Fibroblast of skin of right biceps (primary cell): ENCODE measurements around the gene NFAM1.

ENCODE experiments used
- DNase-seq: peaks from one replicate; pipeline ENCODE4 v3.0.0-alpha.2; 2013

Gene NFAM1

DNA sequence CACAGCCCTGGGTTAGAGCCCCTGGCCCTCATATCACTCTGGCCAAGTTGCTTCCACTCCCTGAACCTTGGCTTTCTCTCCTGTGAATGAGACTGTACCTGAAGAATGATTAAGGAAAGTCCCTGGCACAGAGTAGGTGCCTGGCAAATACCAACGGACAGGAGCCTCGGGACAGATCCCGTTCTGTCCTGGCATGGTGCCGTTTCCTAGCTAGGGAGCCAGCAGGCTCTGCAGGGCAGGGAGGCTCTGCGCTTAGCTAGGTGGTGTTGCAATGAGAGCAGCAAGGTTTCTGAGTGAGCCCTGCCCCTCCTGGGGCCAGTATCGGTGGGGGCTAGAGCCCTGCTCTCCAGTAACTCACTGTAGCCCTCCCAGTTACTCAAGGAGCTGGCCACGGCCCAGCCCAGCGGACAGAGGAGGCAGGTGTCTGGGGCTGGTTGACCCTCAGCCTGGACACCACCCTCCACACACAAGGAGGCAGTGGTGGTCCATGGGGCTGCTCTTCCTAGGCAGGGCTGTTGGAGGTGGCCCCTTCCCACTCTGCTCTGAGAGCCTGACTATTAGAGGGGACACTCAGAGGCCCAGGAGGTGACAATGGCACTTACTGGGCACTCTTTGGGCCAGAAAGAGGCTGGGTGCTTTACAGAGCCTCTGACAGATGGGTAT lies 74.4 kb downstream of the NFAM1 start:
- DNase-seq: no peak

DNA sequence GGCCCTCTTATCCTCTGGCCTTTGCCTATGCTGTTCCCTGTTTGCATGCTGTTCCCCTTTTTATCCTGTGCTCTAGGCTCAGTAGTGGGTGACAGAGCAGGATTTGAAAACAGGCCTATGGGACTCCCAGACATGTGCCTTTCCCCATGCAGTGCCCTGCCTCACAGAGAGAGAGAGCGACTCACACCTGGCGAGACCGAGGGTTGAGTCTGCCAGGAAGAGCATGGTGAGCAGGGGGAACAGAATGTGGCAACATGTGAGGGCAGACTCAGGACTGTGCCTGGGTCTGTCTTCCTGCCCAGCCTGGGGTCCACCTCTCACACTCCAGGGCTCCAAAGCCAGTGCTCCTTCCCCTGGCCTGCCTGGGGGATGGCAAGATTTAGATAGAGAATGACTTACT lies 75.0 kb downstream of the NFAM1 start:
- DNase-seq: no peak

DNA sequence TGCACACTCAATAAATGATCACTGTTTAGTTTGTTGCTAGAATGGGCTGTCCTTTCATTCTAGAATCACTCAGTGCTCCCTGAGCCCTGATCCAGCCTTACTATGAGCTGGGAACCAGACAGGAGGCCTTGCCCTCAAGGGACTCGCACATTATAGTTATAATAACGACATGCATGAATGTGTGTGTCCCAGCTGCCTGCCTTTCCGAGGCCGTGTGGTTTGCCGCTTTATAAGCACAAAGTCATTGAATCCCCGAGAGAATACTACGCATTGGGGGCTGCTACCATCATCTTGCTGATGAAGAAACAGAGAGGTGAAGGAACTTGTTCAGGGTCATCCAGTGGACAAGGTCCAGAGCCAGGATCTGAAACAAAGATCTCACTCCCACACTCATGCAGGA lies 75.7 kb downstream of the NFAM1 start:
- DNase-seq: no peak

DNA sequence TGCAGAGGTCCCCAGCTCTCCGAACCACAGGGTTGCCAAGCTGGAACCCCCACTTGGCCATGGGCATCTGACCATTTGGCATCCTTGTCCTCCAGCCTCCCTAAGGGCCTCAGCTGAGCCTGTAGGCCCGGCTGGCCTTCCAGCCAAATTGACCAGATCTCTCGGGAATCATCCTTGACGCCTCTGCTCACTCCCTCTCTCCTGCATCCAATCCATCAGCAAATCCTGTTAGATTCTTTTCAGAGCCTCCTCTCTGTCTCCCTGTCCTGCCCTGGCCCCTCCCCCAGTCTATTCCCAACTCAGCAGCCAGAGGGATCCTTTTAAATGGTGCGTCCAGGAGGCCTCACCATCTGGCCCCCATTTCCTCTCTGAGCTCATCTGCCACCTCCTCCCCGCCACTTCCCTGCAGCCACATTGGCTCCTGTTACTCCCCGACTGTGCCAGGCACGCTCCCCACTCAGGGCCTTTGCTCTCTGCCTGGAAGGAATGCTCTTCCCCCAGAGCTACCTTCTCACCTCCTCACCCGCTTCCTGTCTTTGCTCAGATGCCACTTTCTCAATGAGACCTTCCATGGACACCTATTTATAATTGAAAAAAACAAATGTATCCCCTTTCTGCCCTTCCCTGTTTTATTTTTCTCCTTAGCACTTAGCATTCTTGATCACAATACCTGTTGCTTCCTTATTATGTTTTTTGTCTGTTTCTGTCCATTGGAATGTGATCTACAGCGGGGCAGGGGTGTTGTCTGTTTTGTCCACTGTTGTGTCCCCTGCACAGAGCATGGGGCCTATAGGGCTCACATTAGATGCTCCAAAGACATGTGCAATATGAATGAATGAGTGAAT lies 78.1 kb downstream of the NFAM1 start:
- DNase-seq: peak; percentile 77

DNA sequence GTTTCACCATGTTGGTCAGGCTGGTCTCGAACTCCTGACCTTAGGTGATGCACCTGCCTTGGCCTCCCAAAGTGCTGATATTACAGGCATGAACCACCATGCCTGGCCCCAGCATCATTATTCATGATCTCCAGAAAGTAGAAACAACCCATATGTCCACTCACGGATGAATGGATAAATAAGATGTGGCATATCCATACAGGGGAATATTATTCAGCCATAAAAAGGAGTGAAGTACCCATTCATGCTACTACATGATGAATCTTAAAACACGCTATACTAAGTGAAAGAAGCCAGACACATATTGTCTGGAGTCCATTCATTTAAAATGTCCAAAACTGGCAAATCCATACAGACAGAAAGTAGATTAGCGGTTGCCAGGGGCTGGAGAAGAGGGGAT lies 81.8 kb downstream of the NFAM1 start:
- no peak for DNase-seq

DNA sequence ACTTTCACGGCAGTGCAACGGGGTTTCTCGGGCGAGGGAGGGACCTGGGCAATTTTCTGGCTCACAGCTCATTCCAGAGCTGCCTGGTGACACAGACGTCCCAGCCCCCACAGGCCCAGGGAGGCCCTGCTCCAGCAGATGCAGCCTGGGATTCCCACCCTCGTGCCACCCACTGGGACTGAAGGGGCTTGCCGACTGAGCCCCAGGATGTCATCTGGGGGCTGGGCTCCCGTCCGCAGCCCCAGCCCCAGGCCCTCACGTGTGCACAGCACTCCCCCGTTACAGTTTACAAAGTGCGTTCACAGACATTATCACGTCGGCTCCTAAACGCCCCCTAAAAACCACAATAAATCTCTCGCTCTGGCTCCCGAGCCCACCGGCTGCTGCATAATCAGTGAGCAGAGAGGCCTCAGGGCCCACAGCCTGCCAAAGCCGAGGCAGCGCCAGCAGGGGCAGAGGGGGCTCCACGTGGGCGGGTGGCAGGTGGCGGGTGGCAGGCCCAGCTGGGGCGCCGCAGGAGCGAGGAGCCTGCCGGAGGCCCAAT lies 84.8 kb downstream of the NFAM1 start:
- peak; percentile 39 for DNase-seq

DNA sequence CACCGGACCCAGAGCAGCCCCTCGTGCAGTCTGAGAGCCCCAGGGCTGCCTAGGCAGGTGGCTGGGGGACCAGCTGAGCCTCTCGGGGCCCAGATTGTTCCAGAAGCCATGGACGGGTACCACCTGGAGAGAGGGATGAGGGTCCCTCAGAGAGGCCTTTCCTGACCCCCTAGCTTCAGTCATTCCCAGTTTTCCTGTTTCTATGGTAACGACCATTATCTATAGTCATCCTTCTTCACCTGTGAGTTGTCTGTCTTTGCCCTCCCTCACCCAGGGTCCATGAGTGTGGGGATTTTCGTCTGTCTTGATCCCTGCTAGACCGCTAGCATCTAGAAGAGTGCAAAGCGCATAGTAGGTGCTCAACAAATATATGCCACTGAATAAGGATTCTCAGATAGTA lies 85.5 kb downstream of the NFAM1 start:
- no peak for DNase-seq

DNA sequence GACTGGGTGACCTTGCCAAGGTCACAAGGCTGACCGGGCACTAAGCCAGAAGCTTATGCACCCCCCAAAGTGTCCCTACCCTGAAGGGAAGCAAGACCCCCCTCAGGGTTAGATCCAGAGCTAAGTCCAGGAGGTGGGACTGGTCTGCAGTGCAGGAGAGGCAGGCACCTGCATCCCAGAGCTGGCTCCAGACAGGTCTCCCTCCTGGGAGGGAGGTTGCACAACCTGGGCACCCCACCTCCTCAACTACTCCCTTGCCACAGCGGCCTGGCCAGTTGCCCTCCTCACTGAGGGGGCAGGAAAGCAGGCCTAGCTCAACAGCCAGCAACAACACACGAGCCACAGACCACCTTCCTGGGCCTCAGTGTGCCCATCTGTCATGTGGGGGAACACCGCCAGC lies 86.7 kb downstream of the NFAM1 start:
- no peak for DNase-seq

DNA sequence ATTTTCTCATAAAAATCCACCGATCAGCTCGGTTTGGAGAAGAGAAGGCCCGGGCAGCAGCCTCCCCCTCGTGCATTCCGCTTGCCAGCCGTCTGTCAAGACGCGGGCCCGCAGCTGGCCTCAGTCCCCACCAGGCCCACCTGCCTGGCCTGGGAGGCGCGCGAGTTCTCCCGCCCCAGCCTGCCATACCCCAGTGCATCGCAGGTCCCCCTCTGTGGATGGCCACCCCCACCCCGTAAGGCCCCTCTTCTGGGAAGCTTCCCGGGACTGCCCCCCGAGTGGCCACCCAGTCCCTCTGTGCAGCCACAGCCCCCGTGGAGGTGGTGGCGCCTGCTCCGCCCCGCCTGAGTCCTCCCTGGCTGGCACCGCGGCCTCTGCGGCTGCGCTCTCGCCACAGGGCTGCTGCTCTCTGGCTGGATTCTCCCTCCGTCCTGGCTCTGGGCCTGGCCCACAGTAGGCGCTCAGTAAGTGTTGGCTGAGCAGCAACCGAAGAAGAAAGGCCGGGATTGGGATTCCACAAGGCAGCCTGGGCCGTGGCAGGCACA lies 87.8 kb downstream of the NFAM1 start:
- DNase-seq: no peak

DNA sequence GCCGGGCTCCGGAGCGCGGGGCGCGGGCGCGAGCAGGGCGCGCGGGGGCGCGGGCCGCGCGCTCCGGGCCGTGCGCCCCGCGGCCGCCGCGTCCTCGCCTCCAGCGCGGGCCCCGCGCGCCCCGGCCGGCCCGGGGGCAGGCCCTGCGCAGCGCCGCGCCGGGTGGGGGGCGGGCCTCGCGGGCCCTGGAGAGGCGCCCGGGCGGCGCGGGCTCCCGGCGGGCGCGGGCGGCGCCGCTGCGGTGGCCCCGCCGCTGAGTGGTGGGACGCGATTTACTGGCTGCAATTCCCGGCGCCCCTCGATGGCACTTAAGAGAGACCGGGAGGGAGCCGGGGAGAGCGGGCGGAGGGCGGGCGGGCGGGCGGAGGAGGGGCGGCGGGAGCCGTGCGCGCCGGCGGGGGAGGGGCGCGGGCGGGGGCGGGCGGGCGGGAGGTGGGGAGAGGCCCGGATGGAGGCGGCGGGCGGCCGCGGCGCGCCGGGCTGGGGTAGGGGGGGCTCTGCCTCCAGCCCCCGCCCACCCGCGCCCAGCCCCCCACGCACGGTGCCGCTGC lies 88.6 kb downstream of the NFAM1 start:
- DNase-seq: peak; percentile 46

DNA sequence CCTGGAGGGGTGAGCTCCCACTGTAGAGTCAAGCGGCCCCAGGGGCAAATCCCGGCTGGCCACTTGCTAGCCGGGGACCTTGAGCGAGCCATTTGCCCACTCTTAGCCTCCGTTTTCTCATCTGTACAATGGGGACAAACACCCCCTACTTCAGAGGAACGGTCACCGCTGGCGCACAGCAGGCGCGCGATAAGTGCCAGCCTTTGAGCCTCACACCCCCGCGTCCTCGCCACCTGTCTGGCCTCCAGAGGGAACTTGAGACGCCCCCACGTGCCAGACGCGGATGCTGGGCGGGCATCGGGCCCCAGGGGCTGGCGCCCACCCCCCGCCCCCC lies 89.1 kb downstream of the NFAM1 start:
- no peak for DNase-seq

DNA sequence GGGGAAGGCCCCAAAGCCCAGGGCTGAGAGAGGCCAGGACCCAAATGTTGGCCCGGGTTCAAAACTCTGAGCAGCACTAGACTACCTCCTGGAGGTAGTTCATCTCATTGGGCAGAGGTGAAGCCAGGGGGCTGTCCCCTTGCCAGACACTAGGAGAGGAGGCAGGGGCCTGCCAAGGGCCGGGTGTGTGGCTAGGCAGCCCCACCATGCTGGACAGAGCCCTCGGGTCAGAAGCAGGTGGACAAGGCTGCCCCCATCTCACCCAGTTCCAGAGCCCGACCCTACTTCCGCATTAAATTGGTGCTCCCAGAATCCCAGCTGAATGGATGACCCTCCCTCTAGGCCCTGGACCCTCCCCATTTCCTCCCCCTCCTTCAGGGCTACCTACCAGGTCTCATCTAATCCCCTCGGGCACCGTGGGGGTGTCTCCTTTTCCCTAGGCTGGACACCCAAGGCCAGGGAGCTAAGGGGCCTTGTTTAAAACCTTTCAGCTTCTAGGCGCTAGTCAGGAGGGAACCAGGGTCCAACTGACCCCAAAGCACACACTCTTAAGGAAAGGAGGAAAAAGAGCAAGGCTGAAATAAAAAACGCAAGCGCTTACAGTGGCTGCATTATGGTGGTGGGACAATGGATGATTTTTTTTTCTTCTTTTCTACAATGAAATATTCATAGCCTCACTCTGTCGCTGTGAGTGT lies 89.6 kb downstream of the NFAM1 start:
- no peak for DNase-seq

DNA sequence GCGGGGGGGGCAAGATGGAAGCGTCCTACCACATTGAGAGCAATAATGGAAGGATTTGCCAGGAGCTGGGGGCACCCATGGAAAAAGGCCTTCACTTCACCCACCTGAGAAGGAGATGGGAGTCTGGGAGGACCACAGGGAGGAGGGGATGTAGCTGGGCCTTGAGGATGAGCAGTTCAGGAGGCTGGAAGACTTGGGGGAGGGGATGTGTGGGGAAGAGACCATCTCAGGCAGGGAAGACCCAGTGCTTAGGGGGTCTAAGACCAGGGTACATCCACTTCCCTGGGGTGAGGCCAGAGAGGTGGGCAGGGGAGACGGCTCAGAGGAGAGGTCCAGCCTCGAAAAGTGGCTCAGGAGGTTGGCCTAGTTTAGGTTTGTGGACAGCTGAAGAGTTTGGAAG lies 90.4 kb downstream of the NFAM1 start:
- DNase-seq: no peak

DNA sequence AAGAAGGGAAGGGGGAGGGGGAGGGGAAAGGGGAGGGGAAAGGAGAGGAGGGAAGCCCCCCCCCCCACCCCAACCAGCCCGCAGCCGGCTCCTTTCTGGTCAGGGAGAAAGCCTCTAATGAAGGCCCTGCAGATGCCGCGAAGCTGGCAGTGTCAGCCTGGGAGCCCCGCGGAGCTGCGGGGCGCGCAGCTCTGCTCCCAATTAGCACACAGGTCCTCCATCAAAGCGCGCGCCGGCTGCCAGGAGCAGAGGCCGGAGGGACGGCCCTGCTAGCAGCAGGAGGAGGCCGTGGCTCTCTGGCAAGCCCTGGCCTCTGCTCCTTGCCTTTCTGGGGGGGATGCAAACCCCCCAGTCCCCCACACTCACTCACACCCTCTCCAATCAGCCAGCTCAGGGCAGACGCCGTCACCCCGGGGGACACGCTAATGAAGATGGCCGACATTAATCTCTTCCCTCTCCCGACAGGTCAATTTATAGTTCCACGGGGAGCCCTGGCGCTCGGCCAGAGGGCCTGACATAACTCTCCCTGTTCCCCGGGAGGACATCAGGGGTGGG lies 91.3 kb downstream of the NFAM1 start:
- no peak for DNase-seq

DNA sequence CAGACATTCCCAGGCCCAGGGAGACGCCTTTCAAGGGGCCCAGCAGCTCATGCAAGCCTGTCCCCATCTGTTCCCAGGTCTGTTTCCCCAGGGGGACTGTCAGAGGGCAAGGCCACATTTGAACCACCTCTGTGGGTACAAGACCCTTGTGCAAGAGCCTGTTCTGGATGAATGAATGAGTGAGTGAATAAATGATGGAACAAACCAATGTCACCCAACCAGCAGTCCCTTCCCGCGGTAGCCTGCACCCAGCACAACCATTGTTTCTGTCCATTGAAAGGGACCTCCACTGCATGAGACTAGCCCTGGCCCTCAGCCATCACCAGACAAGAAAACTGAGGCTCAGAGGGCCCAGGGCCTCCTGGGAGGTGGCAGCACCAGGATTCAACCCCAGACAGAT lies 92.1 kb downstream of the NFAM1 start:
- no peak for DNase-seq

DNA sequence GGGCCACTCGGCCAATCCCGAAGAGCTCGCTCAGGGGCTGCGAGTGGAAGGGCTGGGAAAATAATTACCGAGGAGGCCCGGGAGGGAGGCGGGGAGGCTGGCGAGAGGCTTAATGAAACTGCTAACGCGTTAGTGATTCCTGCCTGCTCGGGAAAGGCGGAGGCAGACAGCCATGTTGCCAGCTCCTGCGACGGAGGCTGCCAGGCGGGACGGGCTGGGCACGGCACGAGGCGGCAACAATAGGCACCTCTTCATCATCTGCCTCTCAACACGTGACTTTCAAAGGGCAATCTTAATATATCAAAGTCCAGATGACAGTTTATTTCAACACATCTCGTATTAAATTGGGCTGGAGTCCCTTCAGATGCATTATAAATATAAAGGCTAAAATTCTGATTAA lies 93.7 kb downstream of the NFAM1 start:
- DNase-seq: no peak

DNA sequence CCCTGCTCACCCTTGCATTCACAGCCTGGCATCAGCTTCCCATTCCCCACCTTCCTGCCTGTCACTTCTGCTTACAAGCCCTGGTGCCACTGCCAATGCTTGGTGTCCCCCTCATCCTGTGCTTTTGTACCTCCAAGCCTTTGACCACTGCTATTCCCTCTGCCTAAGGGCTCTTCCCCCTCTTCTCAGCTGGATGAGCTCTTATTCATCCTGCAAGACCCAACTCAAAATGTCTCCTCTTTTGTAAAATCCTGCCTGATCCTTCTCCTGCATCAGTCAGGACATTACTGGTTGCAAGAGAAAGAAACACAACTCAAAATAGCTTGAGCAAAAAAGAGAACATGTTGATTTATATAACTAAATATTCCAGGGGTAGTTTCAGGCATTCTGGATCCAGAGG lies 94.8 kb downstream of the NFAM1 start:
- no peak for DNase-seq

DNA sequence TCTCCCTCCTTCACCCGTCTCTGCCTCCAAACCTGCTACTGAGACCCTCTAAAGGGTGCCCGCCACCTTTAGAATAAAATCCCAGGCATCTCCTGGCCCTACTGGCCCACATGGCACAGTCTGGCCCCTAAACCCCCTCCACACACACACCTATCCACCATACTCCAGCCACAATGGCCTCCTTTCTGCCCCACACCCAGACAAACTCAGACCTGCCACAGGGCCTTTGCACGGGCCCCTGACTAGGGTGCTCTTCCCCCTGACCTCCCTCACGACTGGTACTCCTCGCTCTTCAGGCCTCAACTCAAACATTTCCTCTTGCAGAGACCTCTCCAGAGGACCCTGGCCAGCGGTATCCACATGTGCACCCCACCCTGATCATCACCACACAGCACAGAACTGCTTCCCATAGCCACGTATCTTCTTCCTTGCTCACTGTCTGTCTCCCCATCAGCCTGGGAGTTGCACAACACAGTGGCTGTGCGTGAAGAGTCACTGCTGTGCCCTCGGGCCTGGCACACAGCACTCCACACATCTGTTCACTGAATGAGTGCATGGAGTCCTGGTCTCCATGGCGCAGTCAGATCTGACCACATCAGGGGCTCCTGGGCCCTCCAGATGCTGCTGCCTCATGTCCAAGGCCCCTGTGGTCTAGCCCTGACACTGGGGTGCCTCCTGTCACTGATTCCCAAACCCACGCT lies 95.5 kb downstream of the NFAM1 start:
- no peak for DNase-seq

DNA sequence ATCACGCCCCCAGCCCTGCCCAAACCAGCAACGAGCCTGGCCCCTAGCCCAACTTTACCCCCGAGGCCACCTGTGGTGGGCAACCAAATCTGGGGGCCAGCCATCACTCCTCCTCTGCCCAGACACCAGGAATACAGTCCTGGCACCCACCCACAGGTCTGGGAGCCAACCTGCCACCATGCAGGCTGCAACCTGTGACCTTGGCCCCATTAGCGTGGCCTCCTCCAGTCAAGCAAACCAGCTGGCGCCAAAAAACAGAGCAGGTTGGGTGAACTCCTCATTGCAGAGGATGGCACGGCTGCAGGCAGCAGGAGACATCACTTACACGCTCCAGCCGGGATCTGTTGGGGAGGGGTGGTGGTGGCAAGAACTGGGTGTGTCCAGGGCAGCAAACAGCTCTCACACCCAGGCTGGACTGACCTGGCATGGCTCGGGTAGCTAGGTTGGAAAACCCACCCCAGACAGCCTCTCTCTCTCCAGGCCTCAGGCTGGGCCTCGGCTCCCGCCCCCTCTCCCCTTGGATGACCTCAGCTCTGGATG lies 96.3 kb downstream of the NFAM1 start:
- no peak for DNase-seq

DNA sequence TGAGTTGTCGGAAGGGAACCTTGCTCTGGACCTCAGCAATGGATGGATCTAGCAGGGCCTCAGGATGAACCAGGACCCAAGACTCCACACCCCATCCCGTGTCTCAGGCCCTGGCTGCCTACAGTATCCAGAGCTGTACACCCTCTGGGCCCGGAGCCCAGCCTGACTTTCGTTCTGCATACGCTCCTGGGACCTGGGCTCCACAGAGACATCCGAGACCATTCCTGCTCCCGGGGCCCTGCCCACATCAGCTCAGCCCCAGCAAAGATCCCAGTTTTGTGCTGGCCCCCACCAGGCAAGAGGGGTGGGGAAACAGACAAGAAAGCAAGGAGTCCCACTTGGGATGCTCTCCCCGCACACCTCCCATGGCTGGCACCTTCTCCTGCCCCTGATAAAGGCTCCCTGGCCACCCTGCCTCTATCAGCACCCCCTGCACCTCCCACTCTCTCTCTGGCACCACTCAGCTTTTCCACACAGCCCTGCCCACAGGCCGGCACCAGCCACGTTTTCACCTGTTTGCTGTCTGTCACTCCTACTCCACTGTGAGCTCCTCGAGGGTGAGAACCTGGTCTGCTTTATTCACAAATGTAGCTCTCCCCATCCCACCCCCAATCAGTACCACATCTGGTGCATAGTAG lies 97.2 kb downstream of the NFAM1 start:
- no peak for DNase-seq

DNA sequence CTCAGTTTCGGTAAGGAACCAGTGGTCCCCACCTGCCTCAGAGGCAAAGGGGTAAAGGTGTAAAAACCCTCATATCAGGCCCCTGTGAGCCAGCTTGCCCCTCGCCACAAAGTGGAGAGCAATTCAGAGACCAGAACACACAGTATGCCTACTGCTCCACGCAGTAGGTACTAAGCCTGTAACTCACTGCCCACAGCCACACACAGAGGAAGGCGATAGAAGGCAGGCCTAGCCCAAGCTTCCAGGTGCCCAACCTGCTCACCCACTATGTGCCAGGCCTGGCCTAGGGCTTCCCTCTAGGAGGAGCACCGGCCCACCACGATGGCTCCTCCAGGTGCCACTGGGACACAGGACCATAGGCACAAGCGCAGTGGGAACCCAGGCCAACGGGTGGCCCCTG lies 98.7 kb downstream of the NFAM1 start:
- DNase-seq: no peak

DNA sequence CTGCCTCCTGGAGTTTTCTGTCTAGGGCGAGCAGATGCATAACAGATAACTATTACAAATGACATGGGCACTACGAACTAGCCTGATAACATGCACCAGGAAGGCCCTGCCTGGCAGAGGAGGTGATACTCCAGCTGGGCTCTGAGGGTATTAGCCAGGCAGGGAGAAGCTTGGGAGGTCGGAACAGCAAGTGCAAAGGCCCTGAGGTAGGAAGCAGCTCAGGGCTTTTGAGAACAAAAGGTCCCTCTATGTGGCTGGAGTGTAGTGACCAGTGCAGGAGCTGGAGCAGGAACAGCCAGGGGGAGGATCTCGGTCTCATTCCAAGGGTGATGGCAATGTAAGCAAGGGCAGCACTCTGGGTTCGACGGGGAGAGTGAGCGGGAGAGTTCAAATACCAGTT lies 100.1 kb downstream of the NFAM1 start:
- DNase-seq: no peak
